ENCODE results near the gene NDST4.
"Not testable (repeated sequence)": the region's sequence is repeated elsewhere in the genome, so short reads cannot be mapped to it uniquely, and the experiment has no call there.

The NDST4 gene

DNA sequence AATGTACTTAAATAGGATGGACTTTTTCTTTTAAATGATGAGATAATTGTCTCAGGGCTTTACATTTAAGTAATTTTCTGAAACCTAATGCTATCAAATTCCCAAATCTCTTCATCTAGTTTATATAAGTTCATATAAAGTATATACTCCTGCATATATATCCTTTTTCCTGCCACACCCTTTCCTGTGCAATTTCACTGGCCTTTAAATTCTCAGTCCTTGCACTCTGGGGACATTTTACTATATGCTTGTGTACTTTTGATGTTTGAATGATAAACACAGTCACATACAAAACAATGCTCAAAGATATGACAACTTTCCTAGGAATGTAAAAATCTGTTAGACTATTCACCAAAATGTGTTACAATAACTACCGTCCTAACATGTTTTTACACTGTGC, 60.1 kb downstream of the NDST4 start:
- no peak for DNase-seq

DNA sequence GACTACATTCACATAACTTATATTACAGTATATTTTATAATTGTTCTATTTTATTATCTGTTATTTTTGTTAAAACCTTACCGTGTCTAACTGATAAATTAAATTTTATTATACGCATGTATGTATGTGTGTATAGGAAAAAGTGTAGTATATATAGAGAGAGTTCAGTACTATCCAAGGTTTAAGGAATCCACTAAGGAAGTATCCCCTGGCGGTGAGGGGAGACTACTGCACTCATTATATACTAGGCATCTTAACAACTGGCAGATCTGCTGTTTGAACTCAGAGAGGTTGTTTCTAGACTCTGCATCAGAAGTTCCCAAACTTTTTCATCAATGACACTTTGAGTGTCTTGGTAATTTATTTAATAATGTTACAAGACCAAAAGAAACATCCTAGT, 70.9 kb downstream of the NDST4 start:
- DNase-seq = no peak

DNA sequence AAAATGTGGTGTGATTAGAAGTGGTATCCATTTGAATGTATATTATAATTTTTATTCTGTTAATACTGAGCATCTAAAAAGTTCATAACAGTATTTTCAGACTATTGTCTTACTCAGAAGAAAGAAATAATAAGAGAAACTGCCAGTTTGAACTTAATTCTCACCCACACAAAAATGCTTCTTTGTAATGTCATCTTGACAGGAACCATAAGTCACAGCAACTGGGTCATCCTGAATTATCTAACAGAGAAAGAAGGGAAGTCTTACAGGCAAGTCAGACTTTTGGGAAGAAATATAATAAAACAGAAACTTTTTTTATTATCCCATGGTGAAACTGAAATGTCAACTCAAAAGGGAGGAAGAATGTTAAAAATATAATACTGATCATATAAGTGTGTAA, 83.1 kb downstream of the NDST4 start:
- no peak for DNase-seq

- no peak for DNase-seq
These were observed 84.6 kb downstream of the NDST4 start for GRCh38 chr4:115028682-115029410.

- DNase-seq = no peak
These were observed 113.5 kb downstream of the NDST4 start for GRCh38 chr4:114999880-115000279.

- DNase-seq = no peak
These were observed 115.1 kb downstream of the NDST4 start for GRCh38 chr4:114998316-114998715.

DNA sequence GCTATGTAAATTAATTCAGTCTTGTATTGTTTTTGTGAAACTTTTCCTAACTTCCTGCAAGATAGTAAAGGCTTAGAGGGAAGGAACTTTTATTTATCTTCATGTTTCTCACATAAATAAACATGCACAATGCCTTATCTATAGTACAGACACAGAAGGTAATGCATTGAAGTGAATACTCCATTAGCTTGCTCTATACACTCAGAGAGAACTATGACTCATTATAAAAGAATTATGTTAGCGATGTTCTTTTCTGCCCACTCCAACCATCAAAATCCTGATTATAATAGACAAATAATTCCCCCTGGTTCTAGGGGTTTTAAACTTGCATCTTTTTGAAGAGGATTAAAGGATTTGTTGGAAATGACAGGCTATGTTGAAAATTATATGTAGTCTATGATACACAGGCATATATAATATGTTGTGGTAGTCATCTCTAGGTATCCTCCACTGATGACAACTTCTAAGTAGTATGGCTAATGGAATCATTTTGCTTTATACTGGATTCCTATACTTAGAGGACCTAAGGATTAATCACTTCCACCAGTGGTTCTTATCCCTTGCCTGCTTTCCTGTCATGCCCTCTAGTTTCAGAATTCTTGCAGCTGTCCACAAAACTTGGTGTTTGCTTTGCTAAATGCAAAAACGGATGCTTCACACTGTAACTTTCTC, 115.7 kb downstream of the NDST4 start:
- no peak for DNase-seq

DNA sequence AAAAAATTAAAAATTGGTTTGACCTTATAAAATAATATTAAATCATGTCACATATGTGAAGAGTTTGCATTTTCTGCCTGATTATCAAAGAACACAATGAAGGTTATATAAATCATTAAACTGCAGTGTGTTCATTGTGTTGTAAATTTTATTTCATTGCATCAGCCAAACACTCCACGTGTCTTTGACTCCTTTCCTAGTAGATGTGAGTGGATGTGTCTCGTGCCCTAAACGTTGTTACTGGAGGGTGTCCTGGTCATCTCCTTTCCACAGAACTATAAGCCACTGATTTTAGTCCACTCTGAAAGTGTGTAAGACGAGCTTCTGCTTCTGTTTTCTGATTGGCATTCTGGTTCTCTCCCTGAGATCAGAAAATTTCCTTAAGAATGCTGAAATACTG, 127.3 kb downstream of the NDST4 start:
- DNase-seq = no peak

DNA sequence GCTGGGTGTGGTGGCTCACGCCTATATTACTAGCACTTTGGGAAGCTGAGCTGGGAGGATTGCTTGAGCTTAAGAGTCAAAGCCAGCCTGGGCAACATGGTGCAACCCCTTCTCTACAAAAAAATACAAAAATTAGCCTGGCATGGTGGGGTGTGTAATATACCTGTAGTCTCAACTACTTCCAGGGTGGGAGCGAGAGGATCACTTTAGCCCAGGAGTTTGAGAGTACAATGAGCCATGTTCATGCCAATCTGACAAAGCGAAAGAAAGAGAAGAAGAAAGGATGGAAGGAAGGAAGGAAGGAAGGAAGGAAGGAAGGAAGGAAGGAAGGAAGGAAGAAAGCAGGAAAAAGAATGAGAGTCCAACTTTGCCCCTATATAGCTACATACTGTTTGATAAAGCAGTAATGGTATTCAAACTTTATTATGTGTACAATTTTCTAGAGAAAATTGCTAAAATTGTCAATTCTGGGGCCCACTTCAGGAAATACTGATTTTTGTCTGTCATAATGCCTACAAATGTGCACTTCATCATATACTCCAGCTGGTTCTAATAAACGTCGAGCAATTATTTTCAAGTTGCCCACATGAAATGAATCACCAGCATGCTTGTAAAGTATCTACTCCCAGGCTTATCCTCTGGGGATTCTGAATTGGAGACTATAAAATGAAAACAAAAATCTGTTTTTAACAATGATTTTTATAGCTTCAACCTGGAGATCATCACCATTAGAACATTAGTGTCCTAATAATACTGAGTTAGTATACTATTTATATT, 132.3 kb downstream of the NDST4 start:
- no peak for DNase-seq

GRCh38 chr4:114980399-114980798, 133.0 kb downstream of the NDST4 start:
- not testable (repeated sequence) for DNase-seq

DNA sequence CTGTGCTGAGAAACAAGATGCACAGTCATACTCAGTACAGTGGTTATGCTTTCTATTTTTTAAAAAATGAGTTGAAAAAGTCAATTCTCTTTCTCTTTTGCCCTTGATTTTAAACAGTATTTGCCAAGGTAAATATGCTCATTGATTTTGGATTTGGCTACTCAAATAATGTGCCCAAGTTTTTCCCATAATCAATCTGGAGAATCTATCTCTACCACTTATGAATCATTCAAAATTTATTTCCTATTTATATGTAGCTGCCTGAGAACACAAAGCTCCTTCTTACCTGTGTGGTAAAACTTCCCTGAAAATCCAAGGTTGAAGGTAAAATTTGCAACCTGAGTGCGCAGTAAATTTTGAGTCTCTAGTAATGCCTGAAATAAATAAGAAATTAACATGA, 136.5 kb downstream of the NDST4 start:
- no peak for DNase-seq

GRCh38 chr4:114964026-114964425, 149.4 kb downstream of the NDST4 start:
- no peak for DNase-seq

DNA sequence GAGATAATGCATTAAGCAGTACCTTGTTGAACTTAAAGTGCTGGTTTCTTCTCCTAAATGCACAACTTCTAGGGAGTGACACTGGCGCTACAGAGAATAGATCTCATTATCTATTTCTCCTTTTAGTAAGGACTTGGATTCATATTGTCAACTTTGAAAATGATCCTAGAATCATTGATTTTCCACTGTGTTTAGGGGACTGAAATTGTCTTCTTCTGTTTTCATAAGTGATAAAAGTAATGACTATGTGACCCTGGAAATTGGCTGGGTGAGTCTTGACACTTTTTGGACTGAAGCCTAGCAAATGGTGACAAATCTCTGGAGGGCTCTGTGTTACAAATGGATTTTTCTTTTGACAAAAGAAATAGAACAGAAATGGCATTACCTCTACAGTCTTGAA, 167.8 kb downstream of the NDST4 start:
- DNase-seq = no peak

- DNase-seq = no peak
These were observed 171.9 kb downstream of the NDST4 start for GRCh38 chr4:114941503-114941902.

DNA sequence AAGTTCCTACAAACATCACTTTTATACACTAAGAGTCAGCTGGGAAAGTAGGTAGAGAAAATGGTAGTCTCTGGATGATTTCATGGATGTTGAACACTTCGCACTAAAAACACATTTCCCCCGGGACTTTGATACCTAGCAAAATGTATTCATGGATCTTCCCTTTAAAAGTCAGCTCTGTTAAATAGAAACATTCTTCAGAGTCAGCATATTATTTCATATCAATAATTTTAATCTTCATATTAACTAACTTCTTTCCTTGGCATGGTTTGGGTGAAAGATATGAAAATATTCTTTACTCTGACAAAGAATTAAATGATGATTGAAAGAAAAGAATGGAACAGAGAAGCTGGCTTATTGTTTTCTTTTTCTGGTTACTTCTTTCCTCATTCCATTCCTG, 185.5 kb downstream of the NDST4 start:
- DNase-seq = no peak

DNA sequence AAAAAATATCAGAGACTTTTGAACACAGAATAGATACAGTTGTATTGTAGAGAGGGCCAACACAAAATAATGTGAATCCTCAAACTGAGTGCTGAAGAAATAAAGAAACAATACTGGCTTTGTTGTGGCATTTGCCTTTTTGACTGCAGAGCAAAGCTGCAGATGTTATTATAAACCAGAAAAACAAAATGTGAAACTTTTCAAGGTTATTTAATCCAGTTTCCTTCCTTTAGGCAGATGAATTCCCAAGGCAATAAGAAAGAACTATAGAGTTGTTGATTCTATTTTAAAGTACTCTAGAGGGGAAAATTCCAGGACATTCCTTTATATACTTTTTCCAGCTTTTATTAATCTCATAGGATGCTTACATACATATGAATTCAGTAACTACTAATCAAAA, 186.8 kb downstream of the NDST4 start:
- DNase-seq = no peak

DNA sequence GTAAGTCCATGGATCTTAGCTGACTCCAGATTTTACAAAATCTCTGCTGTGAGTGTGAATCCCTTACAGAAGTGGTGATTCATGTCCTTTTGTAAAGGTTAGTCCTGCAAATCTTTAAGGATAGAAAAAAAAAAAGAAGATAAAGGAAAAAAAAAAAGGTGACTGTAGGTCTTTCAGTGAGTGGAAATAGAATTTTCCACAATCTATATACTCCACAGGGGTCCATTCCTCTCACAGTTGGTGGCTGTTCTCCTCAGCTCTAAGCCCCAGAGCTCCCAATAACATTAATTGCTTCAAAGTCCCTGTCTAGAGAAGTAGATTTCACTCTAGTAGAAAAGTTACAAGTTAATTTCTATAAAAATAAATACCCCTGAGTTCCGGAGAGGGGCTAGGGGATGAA, 189.1 kb downstream of the NDST4 start:
- no peak for DNase-seq

DNA sequence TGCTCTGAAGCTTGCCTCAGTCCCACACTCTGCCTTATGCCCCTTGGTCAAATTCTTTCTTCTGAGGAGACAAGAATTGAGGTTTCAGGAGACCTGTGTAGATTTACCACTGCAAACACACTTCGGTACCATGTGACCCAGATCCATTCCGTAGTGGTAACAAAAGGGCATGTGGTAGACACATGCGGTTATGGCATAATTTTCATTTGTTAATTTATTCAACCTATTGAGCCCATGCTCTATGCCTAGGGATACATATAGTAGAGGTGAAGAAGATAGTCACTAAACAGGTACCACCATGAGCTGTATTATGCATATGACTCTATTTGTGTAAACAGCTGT, 190.9 kb downstream of the NDST4 start:
- no peak for DNase-seq

- DNase-seq = no peak
These were observed 191.4 kb downstream of the NDST4 start for GRCh38 chr4:114921790-114922591.

DNA sequence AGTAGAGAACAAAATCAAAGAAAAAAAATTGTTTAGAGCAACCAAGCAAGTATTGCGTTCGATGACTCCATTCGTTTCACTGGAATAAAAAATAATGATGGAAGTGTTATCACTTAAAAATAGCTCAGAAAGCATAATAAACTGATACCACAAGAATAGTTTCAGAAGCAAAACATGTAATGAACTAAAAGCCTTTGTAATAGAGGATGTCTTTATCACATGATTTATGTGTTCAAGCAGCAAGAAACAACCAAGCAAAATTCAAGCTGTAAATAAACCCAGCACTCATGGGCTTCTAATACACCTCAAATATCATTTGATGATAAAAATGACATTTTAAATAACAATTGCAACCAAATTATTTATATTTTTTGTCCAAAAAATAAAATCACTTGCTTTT, 192.2 kb downstream of the NDST4 start:
- DNase-seq = no peak

- DNase-seq = no peak
These were observed 202.3 kb downstream of the NDST4 start for GRCh38 chr4:114911111-114911510.

DNA sequence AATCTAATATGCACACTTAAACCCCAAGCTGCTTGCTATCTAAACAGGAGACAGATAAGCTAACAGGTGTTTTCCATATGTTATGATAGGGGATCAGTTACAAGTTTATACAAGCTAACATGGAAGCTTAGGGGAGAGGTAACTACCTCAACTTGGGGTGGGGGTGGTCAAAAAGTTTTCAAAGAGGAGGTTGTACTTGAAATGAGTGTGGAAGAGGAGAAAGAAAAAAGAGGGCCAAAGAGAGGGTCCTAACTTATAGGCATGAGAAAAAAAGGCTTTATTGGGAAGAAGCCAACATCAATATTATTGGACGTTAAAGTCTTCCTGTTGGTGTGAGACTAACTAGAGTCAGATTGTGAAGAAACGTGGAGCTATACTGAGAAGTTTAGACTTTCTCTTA, 205.9 kb downstream of the NDST4 start:
- DNase-seq = no peak

GRCh38 chr4:114905017-114905416, 208.4 kb downstream of the NDST4 start:
- no peak for DNase-seq

Data from Kasumi-1 (cell line).